Effector CD8-positive, alpha-beta T cell (primary cell): ENCODE results near the gene DGUOK.
A peak's percentile ranks its signal among the peaks of the same experiment; 100 is the strongest.
"Not testable (repeated sequence)": the region's sequence is repeated elsewhere in the genome, so short reads cannot be mapped to it uniquely, and the experiment has no call there.

ENCODE experiments used
- DNase-seq: peaks from one replicate; lab custom pipeline; 2025; lab: John Stamatoyannopoulos, UW

Gene DGUOK

DNA sequence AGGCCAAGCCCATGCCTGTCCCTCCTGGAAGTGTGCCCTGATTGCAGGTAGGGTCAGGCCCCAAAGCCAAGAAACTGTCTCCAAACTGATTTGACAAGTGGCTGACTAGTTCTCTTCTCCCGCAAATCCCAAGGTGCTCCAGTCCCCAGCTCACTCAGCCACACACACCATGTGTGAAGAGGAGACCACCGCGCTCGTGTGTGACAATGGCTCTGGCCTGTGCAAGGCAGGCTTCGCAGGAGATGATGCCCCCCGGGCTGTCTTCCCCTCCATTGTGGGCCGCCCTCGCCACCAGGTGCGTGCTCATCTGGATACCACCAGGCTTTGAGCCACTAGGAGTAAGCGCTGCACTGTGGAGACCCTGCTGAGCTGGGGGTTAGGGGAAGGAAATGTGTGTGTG is 25.5 kb upstream of the DGUOK start:
- DNase-seq = no peak

DNA sequence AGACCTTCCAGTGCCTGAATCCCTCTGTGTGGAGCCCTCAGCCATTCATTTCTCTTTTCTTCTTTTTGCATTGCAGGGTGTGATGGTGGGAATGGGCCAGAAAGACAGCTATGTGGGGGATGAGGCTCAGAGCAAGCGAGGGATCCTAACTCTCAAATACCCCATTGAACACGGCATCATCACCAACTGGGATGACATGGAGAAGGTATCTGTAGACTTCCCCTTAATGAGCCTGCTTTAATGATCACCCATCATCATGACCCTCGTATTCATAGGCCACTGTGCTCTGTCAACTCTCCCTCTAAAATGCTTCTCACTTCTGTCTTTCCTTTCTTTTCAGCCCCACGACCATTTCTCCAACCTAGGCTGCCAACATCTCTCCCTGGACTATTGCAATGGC is 24.4 kb upstream of the DGUOK start:
- DNase-seq = no peak

DNA sequence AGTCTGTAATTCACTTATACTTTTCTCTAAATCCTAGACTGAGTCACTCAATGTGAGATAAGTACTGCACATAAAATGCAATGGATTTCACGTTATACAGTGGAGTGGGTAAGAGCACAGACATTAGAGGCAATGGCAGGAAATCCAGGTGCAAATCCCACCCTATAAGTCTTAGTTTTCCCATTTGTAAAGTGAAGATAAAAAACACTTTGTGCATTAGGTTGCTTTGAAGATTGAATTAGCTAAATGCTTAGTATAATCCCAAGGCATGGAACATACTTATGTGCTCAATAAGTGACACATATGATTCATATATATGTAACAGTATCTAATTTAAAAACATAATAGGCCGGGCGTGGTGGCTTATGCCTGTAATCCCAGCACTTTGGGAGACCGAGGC is 23.4 kb upstream of the DGUOK start:
- DNase-seq = no peak

DNA sequence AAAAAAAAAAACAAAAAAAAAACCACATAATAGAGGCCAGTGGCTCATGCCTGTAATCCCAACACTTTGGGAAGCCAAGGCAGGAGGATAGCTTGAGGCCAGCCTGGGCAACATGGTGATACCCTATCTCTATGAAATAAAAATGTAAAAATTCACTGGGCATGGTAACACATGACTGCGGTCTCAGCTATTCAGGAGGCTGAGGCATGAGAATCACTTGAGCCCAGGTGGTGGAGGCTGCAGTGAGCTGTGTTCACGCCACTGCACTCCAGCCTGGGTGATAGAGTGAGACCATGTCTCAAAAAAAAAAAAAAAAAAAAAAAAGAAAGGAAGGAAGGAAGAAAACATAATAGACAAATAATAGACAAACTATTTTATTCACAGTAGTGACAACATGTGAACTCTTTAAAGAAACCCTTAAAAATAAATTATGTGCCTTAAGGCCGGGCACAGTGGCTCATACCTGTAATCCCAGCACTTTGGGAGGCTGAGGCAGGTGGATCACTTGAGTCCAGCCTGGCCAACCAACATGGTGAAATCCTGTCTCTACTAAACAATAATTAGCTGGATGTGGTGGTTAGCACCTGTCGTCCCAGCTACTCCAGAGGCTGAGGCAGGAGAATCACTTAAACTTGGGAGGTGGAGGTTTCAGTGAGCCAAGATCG is 22.6 kb upstream of the DGUOK start:
- not testable (repeated sequence) for DNase-seq

DNA sequence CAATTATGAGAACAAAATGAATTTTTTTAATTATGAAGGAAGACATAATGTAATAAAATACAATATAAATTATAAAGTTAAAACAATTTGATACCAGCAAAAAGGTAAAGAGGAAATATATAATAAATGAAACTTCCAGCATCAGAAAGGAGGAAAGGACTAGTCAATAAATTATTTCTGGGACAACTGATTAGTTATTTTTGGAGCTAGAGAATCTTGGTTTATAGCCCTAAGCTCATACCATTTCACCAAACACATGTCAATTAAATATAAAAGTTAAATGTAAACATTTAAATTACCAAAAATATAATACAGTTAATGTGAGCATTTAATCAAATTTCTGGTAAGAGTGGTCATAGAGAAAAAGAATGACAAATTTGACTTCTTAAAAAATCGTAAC is 21.7 kb upstream of the DGUOK start:
- no peak for DNase-seq

DNA sequence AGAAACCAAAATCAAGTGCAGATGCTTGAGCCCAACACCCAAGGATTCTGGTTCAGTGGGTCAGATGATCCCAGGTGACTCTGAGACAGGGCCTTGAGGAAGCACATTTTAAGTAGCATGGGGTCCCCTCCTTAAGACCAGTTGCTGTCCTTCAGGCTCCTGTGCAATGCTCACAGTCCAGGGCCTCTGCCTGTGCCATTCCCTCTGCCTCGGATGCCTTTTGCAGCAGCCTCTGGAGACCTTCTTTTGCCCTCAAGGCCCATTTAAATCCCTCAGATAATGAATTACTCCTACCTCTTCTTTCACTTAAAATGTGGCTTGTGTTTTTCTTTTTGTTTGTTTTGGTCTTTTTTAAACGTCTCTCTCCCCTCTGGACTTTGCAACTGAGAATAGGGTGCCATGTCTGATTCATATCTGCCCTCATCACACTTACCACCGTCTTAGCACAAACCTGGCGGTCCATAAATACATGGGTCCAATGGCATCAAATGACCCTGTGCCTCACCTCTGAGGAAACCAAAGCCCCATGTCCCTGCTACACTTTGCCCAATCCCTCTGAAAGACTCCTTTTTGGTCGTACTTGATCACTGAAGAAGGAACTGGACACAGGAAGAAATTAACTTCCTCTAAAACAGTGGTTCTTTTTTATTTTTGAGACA is 19.7 kb upstream of the DGUOK start:
- no peak for DNase-seq

DNA sequence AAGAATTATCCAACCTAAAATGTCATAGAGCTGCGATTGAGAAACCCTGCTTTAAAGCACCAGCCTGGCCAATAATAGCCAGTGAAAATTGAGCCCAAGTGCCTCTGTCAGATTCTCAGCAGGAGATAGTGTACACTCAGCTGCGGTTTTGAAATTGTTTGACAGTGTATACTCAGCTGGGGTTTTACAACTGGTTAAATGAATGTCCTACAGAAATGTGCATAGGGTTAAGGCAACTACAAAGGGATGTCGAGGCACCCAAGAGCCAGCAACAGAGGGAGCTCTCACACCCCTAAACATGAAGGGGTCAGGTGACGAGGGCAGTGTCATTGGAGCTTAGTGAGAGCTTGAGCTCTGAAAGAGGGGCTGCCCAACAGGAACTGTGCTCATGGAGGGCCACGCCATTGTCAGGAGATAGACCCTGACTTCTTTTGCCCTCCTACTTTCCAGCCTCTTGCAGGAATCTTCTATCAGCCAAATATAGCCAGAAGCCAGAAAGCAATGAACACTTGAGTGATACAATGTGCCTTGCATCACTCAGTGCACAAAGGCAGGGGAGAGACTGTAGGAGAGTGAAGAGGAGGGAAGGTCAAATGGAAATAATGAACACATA is 18.7 kb upstream of the DGUOK start:
- DNase-seq = peak; percentile 40

DNA sequence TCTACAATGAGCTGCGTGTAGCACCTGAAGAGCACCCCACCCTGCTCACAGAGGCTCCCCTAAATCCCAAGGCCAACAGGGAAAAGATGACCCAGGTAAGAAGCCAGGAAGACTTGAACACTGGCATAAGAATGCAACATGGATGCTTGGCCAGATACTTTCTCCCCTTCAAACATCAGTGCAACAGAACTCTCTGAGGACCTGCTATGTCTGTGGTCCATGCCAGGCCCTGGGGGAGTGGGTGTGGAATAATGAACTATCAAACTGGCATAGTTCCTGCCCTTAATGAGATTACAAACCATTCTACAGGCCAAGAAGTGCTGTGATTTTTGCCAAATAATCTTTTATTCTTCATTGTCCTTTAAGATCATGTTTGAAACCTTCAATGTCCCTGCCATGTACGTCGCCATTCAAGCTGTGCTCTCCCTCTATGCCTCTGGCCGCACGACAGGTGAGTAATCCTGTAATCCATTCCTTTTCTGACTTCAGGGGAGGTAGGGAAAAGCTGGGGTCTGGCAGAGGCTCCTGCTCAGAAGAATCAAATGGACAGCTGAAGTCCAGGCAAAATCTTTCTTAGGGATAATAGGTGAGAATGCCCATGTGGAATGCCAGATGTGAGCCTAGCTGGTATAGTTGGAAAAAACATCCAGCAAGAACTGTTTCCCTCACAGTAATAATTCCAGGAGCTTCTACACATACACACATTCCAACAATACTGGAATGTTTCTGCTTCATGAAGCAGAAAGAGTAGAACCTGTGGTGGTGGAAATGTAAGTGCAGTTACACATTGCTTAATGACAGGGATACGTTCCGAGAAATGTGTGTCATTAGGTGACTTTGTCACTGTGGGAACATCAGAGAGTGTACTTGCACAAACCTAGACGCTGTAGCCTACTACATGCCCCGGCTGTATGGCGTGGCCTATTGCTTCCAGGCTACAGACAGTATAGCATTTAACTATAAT is 17.7 kb upstream of the DGUOK start:
- no peak for DNase-seq

DNA sequence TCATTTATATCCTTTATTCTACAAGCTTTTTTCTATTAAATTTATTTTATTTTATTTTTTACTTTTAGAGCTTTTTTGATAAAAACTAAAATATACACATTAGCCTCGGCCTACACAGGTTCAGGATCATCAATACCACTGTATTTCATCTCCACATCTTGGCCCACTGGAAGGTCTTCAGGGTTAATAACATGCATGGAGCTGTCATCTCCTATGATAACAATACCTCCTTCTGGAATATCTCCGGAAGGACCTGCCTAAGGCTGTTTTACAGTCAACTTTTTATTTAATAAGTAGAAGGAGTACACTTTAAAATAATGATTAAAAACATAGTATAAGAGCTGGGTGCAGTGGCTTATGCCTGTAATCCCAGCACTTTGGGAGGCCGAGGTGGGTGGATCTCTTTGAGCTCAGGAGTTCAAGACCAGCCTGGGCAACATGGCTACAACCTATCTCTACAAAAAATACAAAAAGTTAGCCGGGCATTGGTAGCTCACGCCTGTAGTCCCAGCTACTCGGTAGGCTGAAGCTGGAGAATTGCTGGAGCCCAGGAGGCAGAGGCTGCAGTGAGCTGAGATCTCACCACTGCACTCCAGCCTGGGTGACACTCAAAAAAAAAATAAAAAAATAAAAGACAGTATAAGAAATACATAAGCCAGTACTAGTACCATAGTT is 15.7 kb upstream of the DGUOK start:
- no peak for DNase-seq

DNA sequence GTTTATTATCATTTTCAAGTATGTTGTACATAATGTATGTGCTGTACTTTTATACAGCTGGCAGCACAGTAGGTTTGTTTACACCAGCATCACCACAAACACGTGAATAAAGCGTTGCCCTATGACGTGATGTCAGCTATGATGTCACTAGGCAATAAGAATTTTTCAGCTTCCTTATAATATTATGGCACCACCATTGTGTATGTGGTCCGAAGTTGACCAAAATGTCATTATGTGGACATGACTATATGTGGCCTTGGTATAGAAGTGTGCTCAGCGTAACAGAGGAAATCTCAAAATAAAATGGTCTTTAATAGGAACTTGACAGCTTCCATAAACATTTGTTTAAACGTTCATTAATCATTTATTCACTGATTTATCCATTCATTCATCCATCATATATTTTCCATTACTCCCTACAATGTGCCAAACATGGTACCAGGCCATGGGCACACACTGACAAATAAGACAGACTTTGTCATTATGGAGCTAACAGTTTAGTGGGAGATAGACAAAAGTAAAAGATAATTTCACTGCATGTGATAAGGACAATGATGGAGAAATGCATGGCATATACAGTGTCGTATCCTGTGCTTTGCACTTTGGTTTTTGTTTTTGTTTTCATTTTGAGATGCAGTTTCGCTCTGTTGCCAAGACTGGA is 15.0 kb upstream of the DGUOK start:
- DNase-seq = no peak

DNA sequence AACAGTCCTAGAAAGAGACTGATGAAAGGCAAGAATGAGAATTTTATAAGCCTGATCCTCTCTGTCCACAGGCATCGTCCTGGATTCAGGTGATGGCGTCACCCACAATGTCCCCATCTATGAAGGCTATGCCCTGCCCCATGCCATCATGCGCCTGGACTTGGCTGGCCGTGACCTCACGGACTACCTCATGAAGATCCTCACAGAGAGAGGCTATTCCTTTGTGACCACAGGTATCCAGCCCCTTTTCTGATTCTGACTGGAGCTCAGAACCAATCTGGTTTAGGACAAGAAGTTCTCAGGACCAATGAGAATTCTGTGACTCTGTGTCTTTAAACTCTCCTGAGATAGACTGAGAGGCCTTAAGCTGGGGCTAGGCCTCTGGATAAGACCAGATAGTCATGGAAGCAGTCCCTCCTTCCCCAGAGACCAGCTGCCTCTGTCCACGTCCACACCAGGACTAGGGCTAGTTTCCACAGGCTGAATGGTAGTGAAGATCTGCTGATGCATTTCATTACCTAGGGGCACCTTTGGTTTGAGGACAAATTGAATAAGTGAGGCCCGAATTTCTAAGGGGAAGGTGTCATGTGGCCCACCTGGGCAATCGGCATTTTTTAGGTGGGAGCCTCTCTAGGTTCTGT is 13.1 kb upstream of the DGUOK start:
- no peak for DNase-seq

DNA sequence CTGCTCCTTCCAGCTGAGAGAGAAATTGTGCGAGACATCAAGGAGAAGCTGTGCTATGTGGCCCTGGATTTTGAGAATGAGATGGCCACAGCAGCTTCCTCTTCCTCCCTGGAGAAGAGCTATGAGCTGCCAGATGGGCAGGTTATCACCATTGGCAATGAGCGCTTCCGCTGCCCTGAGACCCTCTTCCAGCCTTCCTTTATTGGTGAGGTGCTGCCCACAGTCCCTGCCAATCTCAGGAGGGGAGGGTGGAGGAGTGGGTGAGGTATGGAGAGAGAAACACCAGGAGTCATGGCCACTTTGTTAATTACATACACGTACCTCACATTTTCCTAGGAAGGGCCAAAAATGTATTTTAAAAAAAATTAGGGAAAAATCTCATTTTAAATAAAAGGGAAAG is 12.0 kb upstream of the DGUOK start:
- no peak for DNase-seq

DNA sequence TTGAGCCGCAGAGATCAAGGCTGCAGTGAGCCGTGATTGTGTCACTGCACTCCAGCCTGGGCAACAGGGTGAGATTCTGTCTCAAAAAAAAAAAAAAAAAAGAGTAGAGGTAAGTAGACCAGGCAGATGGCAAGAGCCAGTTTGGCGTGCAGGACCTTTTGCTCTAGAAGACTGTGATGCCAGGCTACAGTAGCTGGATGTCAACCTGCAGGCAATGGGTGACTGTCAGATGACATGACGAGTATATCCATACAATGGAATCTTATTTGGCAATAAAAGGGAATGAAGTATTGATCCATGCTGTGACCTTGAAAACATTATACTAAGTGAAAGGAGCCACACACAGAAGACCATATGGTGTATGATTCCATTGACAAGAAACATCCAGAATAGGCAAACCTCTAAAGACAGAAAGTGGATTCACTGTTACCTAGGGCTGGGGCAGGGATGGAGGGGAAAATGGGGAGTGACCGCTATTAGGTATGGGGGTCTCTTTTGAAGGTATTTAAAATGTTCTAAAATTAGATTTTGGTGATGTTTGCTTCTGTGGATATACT is 11.2 kb upstream of the DGUOK start:
- DNase-seq = no peak

DNA sequence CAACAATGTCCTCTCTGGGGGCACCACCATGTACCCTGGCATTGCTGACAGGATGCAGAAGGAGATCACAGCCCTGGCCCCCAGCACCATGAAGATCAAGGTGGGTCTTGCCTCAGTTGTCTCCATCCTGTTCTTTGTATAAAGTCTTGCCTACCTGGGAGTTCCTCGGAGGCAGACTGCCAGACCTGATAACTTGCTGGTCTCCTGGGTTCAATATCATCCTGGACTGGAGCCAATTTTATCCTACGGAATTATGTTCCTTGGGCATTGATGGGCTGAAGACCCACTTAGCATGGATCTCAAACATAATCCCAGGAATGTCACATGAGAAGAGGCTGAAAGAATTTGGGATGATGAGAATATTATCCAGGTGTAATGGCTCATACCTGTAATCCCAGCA is 10.0 kb upstream of the DGUOK start:
- DNase-seq = no peak

DNA sequence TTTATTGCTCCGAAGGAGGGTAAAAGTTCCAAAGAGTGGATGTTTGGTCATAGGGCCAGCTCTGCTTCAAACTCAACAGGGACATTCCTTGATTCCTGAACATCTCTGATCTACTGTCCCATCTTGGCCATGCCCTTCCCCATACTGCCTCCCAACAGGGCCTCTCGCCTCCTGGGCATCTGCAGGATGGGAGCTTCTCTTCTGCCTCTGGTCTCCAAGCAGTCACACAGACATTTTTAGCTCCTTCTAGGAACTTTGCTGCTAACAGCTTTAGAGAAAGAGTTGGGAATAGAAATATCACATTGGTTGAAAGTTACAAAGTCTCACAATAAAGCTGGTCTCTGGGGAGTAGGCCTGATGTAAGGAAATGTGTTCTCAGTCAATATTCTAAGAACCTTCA is 9.4 kb upstream of the DGUOK start:
- DNase-seq = no peak

DNA sequence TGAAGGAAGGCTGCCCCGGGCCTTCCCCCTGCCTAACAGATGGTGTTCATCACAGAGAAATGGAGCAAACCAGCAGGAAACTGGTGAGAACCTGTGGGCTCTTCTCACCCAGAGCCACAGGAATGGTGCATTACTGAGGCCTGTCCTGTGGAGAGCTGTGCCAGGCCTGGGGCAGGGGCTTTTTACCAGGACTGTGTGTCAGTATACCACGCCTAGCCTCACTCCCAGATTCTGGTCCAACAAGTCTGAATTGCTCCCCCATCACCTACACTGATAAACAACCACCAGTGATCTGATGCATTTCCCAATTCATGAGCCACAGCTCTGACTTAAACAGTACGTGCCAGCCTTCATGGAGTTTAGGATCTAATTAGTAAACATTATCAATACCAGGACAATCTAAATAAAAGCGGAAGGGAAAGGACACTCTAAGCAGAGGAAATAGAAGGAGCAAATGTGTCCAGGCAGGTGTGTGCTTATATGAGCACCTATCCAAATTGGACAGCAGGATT is 8.9 kb upstream of the DGUOK start:
- DNase-seq = no peak

DNA sequence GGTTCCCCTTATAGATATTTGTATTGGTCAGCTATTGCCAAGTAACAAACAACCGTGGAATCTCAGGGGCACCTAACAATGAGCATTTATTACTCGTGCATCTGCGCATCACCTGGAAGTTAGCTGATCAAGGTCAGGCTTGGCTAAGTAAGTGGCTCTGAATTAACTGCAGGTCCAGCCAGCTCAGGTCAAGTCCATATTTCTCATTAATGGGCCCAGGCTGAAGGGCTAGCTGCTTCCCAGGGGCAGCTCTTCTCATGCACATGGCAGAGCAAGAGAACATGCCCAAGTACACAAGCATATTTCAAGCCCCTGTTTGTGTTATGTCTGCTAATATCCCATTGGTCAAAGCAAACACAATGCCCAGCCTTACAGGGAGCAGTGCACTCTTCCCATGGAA is 7.8 kb upstream of the DGUOK start:
- no peak for DNase-seq

DNA sequence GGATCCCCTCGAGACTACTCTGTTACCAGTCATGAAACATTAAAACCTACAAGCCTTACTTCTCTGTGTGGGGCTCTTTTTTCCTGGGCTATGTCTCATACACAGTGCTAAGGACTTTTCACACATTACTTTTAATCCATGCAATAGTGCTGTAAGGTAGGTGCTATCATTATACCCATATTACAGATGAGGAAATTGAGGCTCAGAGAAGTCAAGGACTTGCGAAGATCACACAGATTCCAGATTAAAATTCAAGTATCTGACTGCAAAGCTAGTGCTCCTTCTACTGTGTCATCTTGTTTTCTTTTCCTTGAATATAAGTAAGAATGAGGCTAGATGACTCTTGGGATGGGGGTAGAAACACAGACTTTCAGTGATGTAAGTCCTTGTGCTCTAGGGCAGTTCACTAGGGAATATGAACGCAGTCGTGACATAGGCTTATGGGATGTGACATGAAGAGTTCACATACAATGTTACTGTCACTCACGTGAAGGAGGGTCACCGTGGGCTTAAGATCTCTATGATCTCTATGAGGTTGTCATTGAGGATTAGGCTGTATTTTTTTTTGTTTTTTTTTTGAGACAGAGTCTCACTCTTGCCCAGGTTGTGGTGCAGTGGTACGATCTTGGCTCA is 7.0 kb upstream of the DGUOK start:
- no peak for DNase-seq
